Measurements from ENCODE around the gene TRPC4AP. TPM values are rescaled to one million over a fixed set of nuclear protein-coding genes. Genes with fewer than 3 reads are reported as not detected.

Gene TRPC4AP
- total and polyA plus RNA-seq, 8 donors = 26.2 to 89.0 (median 52.4) TPM

- Histone ChIP-seq H3K4me3 (no peak overlapping the region), H3K36me3 (peaks cover 81 to 98% (median 96%) of the 10 kb centered on the region in 4 donors), H3K27me3 (no peaks in the 10 kb centered on the region), H3K4me1 (peaks cover 10 to 21% (median 12%) of the 10 kb centered on the region in 4 donors), H3K27ac (no peak overlapping the region), H3K9me3 (no peaks in the 10 kb centered on the region)
- no peak for TF ChIP-seq POLR2A (IDR thresholded peaks at IDR 0.05)
- no peak for TF ChIP-seq POLR2AphosphoS5 (IDR thresholded peaks at IDR 0.05)
- TF ChIP-seq EP300 (IDR thresholded peaks at IDR 0.05) = no peak
- TF ChIP-seq CTCF (IDR thresholded peaks at IDR 0.05) = no peak
- intact Hi-C loops (cut with DNase I; ENCODE audit: low total_unique reads) = no loop called here
- 94 to 96% (median 95%) methylated on average over 26 to 28 of the region's 28 CpGs for WGBS, 5 donors
- DNase-seq = no peak
Measured at GRCh38 chr20:35000922-35001595, 91.5 kb downstream of the TRPC4AP start.

- H3K36me3 ChIP-seq = peaks cover 80 to 98% (median 96%) of the 10 kb centered on the region in 4 donors
- DNase-seq = no peak
Measured at GRCh38 chr20:35000311-35000921, 92.2 kb downstream of the TRPC4AP start.

GRCh38 chr20:34999782-35000181 lies 92.8 kb downstream of the TRPC4AP start:
- 68 to 84% (median 79%) methylated on average over 9 to 10 of the region's 10 CpGs for WGBS, 5 donors
- TF ChIP-seq POLR2AphosphoS5 (IDR thresholded peaks at IDR 0.05) (no peak), CTCF (IDR thresholded peaks at IDR 0.05) (no peak), POLR2A (IDR thresholded peaks at IDR 0.05) (no peak), EP300 (IDR thresholded peaks at IDR 0.05) (no peak)
- no peak for DNase-seq
- Histone ChIP-seq H3K27me3 (no peaks in the 10 kb centered on the region), H3K36me3 (peaks cover 75 to 98% (median 96%) of the 10 kb centered on the region in 4 donors), H3K4me3 (no peak overlapping the region), H3K9me3 (no peaks in the 10 kb centered on the region), H3K4me1 (peaks cover 10 to 21% (median 12%) of the 10 kb centered on the region in 4 donors), H3K27ac (no peak overlapping the region)
- intact Hi-C loops (cut with DNase I; ENCODE audit: low total_unique reads) = no loop called here

More at GRCh38 chr20:35000311-35000921, 92.2 kb downstream of the TRPC4AP start:
- intact Hi-C loops (cut with DNase I; ENCODE audit: low total_unique reads) = no loop called here
- Histone ChIP-seq H3K4me1 (peaks cover 10 to 21% (median 12%) of the 10 kb centered on the region in 4 donors), H3K9me3 (no peaks in the 10 kb centered on the region), H3K27me3 (no peaks in the 10 kb centered on the region), H3K27ac (no peak overlapping the region), H3K4me3 (no peak overlapping the region)
- TF ChIP-seq EP300 (IDR thresholded peaks at IDR 0.05) (no peak), POLR2A (IDR thresholded peaks at IDR 0.05) (no peak), CTCF (IDR thresholded peaks at IDR 0.05) (no peak), POLR2AphosphoS5 (IDR thresholded peaks at IDR 0.05) (no peak)
- WGBS, 5 donors = 87 to 95% (median 93%) methylated on average over 20 to 28 of the region's 28 CpGs

- intact Hi-C loops (cut with DNase I; ENCODE audit: low total_unique reads) = no loop called here
Measured at GRCh38 chr20:34999021-34999451, 93.6 kb downstream of the TRPC4AP start.

More at GRCh38 chr20:34999021-34999451, 93.6 kb downstream of the TRPC4AP start:
- no peaks in the 10 kb centered on the region for H3K9me3 ChIP-seq
- no peak overlapping the region for H3K27ac ChIP-seq
- no peak for DNase-seq
- H3K4me1 ChIP-seq = peaks cover 10 to 21% (median 12%) of the 10 kb centered on the region in 4 donors
- WGBS, 5 donors = 90 to 94% (median 91%) methylated on average over 20 to 25 of the region's 25 CpGs
- TF ChIP-seq POLR2AphosphoS5 (IDR thresholded peaks at IDR 0.05) (no peak), POLR2A (IDR thresholded peaks at IDR 0.05) (no peak), EP300 (IDR thresholded peaks at IDR 0.05) (no peak), CTCF (IDR thresholded peaks at IDR 0.05) (no peak)
- no peak overlapping the region for H3K4me3 ChIP-seq
- no peaks in the 10 kb centered on the region for H3K27me3 ChIP-seq
- H3K36me3 ChIP-seq = peaks cover 67 to 98% (median 96%) of the 10 kb centered on the region in 4 donors
